HepG2 (cell line): ENCODE data around the gene STUB1. TPM values are rescaled to one million over a fixed set of nuclear protein-coding genes. Genes with fewer than 3 reads are reported as not detected.
A peak's percentile ranks its signal among the peaks of the same experiment; 100 is the strongest.

Experiments used
- BCL3 ChIP-seq: sonication (generic); formaldehyde crosslinking; IDR thresholded peaks from 2 replicates; pipeline ENCODE4 v1.5.1; 2020; ENCODE audit warnings: mild to moderate bottlenecking, missing genetic modification reagents, moderate library complexity
- BRD4 ChIP-seq: sonication (generic); formaldehyde crosslinking; IDR thresholded peaks from 2 replicates; pipeline ENCODE4 v1.4.0; 2020; ENCODE audit warnings: missing genetic modification reagents
- CSRNP1 ChIP-seq: sonication (generic); formaldehyde crosslinking; IDR thresholded peaks from 2 replicates; pipeline ENCODE4 v1.8.1; 2023; ENCODE audit warnings: mild to moderate bottlenecking, missing genetic modification reagents
- CTCF ChIP-seq: sonication (generic); formaldehyde crosslinking; IDR thresholded peaks from 2 replicates; pipeline ENCODE4 v1.5.0; 2020; ENCODE audit warnings: mild to moderate bottlenecking, missing genetic modification reagents, moderate library complexity
- DRAP1 ChIP-seq: IDR thresholded peaks from 2 replicates; pipeline ENCODE4 v1.6.1; 2016; ENCODE audit warnings: missing genetic modification reagents, missing compliant biosample characterization
- KLF9 ChIP-seq: IDR thresholded peaks from 2 replicates; pipeline ENCODE4 v1.6.1; 2016; ENCODE audit warnings: low read depth
- MTA1 ChIP-seq: sonication (generic); formaldehyde crosslinking; IDR thresholded peaks from 2 replicates; pipeline ENCODE4 v1.4.0; 2020; ENCODE audit warnings: missing genetic modification reagents, mild to moderate bottlenecking, borderline replicate concordance
- SAFB2 ChIP-seq: sonication (generic); formaldehyde crosslinking; IDR thresholded peaks from 2 replicates; pipeline ENCODE4 v1.5.1; 2020; ENCODE audit warnings: missing genetic modification reagents, low read depth, mild to moderate bottlenecking, borderline replicate concordance
- SOX13 ChIP-seq, 3 experiments: fragments of 450-650 bp in 1 of 3; sonication (generic) in 1 of 3; formaldehyde crosslinking in 1 of 3; IDR thresholded peaks in 2 of 3; conservative IDR thresholded peaks in 1 of 3; 2 replicates each; pipeline versions ENCODE4 v1.5.0 to v1.6.1; 2016 to 2020; ENCODE audit warnings: antibody characterized with exemption in 1 of 3, mild to moderate bottlenecking in 1 of 3, missing compliant biosample characterization in 1 of 3, missing genetic modification reagents in 1 of 3, moderate library complexity in 1 of 3
- XRCC5 ChIP-seq: fragments of 200-400 bp; formaldehyde crosslinking; optimal IDR thresholded peaks from 2 replicates; pipeline ENCODE3; 2017; ENCODE audit warnings: mild to moderate bottlenecking, low read length
- YEATS4 ChIP-seq: sonication (generic); formaldehyde crosslinking; IDR thresholded peaks from 2 replicates; pipeline ENCODE4 v1.4.0; 2020; ENCODE audit warnings: missing genetic modification reagents, borderline replicate concordance
- ZBTB4 ChIP-seq: sonication (generic); formaldehyde crosslinking; IDR thresholded peaks from 2 replicates; pipeline ENCODE4 v1.4.0; 2020; ENCODE audit warnings: missing genetic modification reagents, mild to moderate bottlenecking, borderline replicate concordance
- ZBTB42 ChIP-seq: sonication (generic); formaldehyde crosslinking; IDR thresholded peaks from 2 replicates; pipeline ENCODE4 v1.5.0; 2020; ENCODE audit warnings: mild to moderate bottlenecking, missing genetic modification reagents
- ZNF589 ChIP-seq: sonication (generic); formaldehyde crosslinking; conservative IDR thresholded peaks from 2 replicates; pipeline ENCODE4 v1.8.0; 2022; ENCODE audit warnings: mild to moderate bottlenecking, moderate library complexity, missing genetic modification reagents
- ZNF607 ChIP-seq: sonication (generic); formaldehyde crosslinking; IDR thresholded peaks from 2 replicates; pipeline ENCODE4 v1.5.1; 2020; ENCODE audit warnings: missing genetic modification reagents, mild to moderate bottlenecking, borderline replicate concordance
- polyA plus RNA-seq, 8 experiments: library from polyadenylated mRNA; depleted of rRNA in 3 of 8; stranded (reverse) in 7 of 8; unstranded in 1 of 8; fragments of >200 nt; fragmentation: Illumina TruSeq in 4 of 8; extraction: Trizol in 4 of 8; gene quantifications; 2 replicates each; pipeline versions ENCODE4 v1.2.1 to v1.2.3, GENCODE V29; 2011 to 2016; ENCODE audit warnings: low read depth in 4 of 8, missing spikeins in 1 of 8, mixed read lengths in 1 of 8; ENCODE audit not compliant: insufficient read depth in 1 of 8
- total RNA-seq, 5 experiments: library from RNA; depleted of rRNA; stranded (reverse); fragments of >200 nt; fragmentation: Illumina TruSeq; extraction: Trizol; gene quantifications; 2 replicates each; pipeline ENCODE4 v1.2.3, GENCODE V29; 2016; ENCODE audit warnings: low read depth in 1 of 5

The STUB1 gene
- total and polyA plus RNA-seq, 2 of the 13 experiments (the other 11 are each of a cell fraction or from before 2014, with no cell fraction given): 52.9 to 78.2 TPM

GRCh38 chr16:678858-679813, 1.1 kb upstream of the STUB1 start (continued):
- TF ChIP-seq ZNF607 (CRISPR knock-in tag) (0 out of 2 replicates have a peak, but pooled peaks have one; percentile 12), BCL3 (CRISPR knock-in tag) (peak; percentile 39; the same call in 1 of the 2 replicates), SOX13 (IDR thresholded peaks at IDR 0.05) (no peak), SOX13 (CRISPR knock-in tag; conservative IDR thresholded peaks at IDR 0.05 in 1 of 2, IDR thresholded peaks at IDR 0.05 in 1 of 2) (0 out of 4 replicates have a peak, but pooled peaks of 1 of the 2 experiments have one; percentile 12), YEATS4 (CRISPR knock-in tag) (peak; percentile 70), CTCF (peak; percentile 45; the same call in 1 of the 2 replicates), BRD4 (CRISPR knock-in tag) (0 out of 2 replicates have a peak, but pooled peaks have one; percentile 59), ZBTB42 (CRISPR knock-in tag) (peak; percentile 41; the same call in 1 of the 2 replicates), ZBTB4 (CRISPR knock-in tag) (peak; percentile 62; the same call in 1 of the 2 replicates), XRCC5 (peak; percentile 30), KLF9 (CRISPR knock-in tag) (peak; percentile 77; the same call in 1 of the 2 replicates), ZNF589 (CRISPR knock-in tag) (peak; percentile 87; the same call in 1 of the 2 replicates), MTA1 (CRISPR knock-in tag) (0 out of 2 replicates have a peak, but pooled peaks have one; percentile 43), SAFB2 (no peak), DRAP1 (CRISPR knock-in tag) (peak; percentile 80), CSRNP1 (CRISPR knock-in tag) (0 out of 2 replicates have a peak, but pooled peaks have one; percentile 48)
